OCI-LY7 (cell line): Measurements from ENCODE around the gene IL2RA. TPM values are rescaled to one million over a fixed set of nuclear protein-coding genes. Genes with fewer than 3 reads are reported as not detected.

Experiments used
- BruUV-seq: library from RNA; stranded (reverse); fragments of 400-500 nt; replicated peaks from 2 replicates; lab custom pipeline; 2021; lab: Mats Ljungman, UMichigan
- CTCF ChIA-PET: fragments of 300-600 bp; sonication (Branson Sonifier 250); formaldehyde crosslinking; loops from one replicate; lab custom pipeline; 2022; ENCODE audit warnings: antibody characterized with exemption; ENCODE audit not compliant: unreplicated experiment; lab: Charles Lee
- POLR2A ChIA-PET: fragments of 300-600 bp; sonication (Branson Sonifier 250); formaldehyde crosslinking; loops from one replicate; lab custom pipeline; 2022; ENCODE audit warnings: antibody characterized with exemption; lab: Charles Lee
- DNase-seq: peaks from one replicate; pipeline ENCODE4 v3.0.0-alpha.2; 2015; ENCODE audit warnings: low spot score
- H2AFZ ChIP-seq: fragments of 200-600 bp; sonication (generic), shearing (Covaris generic); 2 replicates; pipeline ENCODE4 v1.6.1; 2014; ENCODE audit warnings: mild to moderate bottlenecking, antibody characterized with exemption, low read length, moderate library complexity
- H3K27ac ChIP-seq: fragments of 200-600 bp; sonication (generic); 2 replicates; pipeline ENCODE4 v1.5.1; 2014; ENCODE audit warnings: mixed run types, low read depth, mild to moderate bottlenecking, moderate library complexity, low read length, inconsistent platforms; ENCODE audit not compliant: poor library complexity, severe bottlenecking
- H3K36me3 ChIP-seq: fragments of 200-600 bp; sonication (generic); 2 replicates; pipeline ENCODE4 v1.6.1; 2014; ENCODE audit warnings: mild to moderate bottlenecking, antibody characterized with exemption, low read length, moderate library complexity, mixed read lengths; ENCODE audit not compliant: insufficient read depth
- H3K4me1 ChIP-seq: fragments of 200-600 bp; sonication (generic); 2 replicates; pipeline ENCODE4 v1.5.1; 2014; ENCODE audit warnings: mild to moderate bottlenecking, low read length; ENCODE audit not compliant: insufficient read depth, poor library complexity, severe bottlenecking
- H3K4me2 ChIP-seq: fragments of 200-600 bp; sonication (generic); 2 replicates; pipeline ENCODE4 v1.6.1; 2014; ENCODE audit warnings: mild to moderate bottlenecking, low read length
- H3K4me3 ChIP-seq: fragments of 200-600 bp; sonication (generic); 2 replicates; pipeline ENCODE4 v1.5.1; 2014; ENCODE audit warnings: mild to moderate bottlenecking, low read depth, low read length; ENCODE audit not compliant: poor library complexity, severe bottlenecking
- H3K79me2 ChIP-seq: fragments of 200-600 bp; sonication (generic); 2 replicates; pipeline ENCODE4 v1.6.1; 2016; ENCODE audit warnings: low read depth, mild to moderate bottlenecking, low read length, moderate library complexity, mixed read lengths; ENCODE audit not compliant: insufficient read depth
- H3K9me2 ChIP-seq: fragments of 200-600 bp; sonication (generic); 2 replicates; pipeline ENCODE4 v1.6.1; 2016; ENCODE audit warnings: mild to moderate bottlenecking, low read length, mixed read lengths; ENCODE audit not compliant: insufficient read depth
- H3K9me3 ChIP-seq: fragments of 200-600 bp; sonication (generic); 2 replicates; pipeline ENCODE4 v1.6.1; 2014; ENCODE audit warnings: mild to moderate bottlenecking, mixed run types, low read length, mixed read lengths
- H4K20me1 ChIP-seq: fragments of 200-600 bp; sonication (generic); 2 replicates; pipeline ENCODE4 v1.6.1; 2014; ENCODE audit warnings: mild to moderate bottlenecking, antibody characterized with exemption, low read length, moderate library complexity, mixed read lengths; ENCODE audit not compliant: insufficient read depth
- EZH2phosphoT487 ChIP-seq: fragments of 200-600 bp; sonication (generic); IDR thresholded peaks from 2 replicates; pipeline ENCODE4 v1.6.1; 2018; ENCODE audit warnings: low read depth, borderline replicate concordance, mild to moderate bottlenecking, mixed run types, antibody characterized with exemption, low read length, moderate library complexity, mixed read lengths
- intact Hi-C: fragments of 100-400 bp; cut with micrococcal nuclease; formaldehyde crosslinking; loops from one replicate; pipeline ENCODE4 v1.10.0; 2022; ENCODE audit not compliant: unreplicated experiment
- total RNA-seq, 2 experiments: library from RNA; depleted of rRNA in 1 of 2; stranded (reverse); fragments of >200 nt in 1 of 2; shearing (Covaris generic) in 1 of 2; gene quantifications; 2 replicates each; pipeline ENCODE4 v1.2.3, GENCODE V29; 2014 to 2022
- TF ChIP-seq, protein P1 (sequence below): fragments of 200-600 bp; sonication (generic); conservative IDR thresholded peaks from 2 replicates; pipeline ENCODE4 v1.5.1; 2014; ENCODE audit warnings: mild to moderate bottlenecking, antibody characterized with exemption, low read length, moderate library complexity, mixed read lengths

The IL2RA gene
- total RNA-seq, 2 experiments from 2014 or later, result 22.3 to 24.0 TPM

DNA sequence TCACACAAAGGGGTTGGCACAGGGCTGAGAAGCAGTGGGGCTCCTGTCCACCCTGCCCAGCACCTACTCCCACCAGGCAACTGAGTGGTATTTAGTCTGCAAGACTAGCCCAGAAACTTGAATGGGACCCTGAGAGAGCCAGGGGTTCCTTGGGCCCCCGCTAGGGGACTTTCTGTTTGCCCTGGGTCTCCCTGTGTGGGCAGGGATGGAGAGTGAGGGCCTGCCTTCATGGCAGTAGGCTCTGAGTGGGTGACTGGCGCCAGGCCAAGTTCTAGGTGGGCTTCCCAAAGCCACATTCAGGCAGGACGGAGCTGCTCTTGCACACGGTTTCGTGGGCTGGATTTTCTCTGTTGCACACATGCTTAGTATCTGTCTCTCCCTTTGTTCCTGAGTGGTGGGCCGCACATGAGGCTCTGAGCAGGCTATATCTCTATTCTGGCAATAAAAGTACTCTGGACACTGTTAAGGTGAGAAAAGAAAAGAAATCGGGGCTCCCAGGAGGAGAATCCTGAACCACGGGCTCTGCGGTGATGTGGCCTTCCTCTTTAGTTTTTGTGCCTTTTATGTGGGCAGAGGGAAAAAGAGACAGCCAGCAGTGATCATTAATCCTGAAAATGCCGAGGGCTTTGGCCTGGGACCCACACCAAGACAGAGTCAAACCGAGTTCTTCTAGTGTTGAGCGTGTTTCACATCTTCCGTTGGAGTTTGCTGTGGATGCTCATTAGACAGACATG lies 26.9 kb downstream of the IL2RA start:
- intact Hi-C loops, result no loop called here
- H3K79me2 ChIP-seq, result peaks cover 7% of the 10 kb centered on the region; the same call in 1 of the 2 replicates
- peaks cover 25% of the 10 kb centered on the region for H3K9me3 ChIP-seq
- no peaks in the 10 kb centered on the region for H3K9me2 ChIP-seq
- peaks cover 59% of the 10 kb centered on the region for H3K4me1 ChIP-seq
- peaks cover 29% of the 10 kb centered on the region for H3K36me3 ChIP-seq
- BruUV-seq, result no TSS peak
- ChIA-PET CTCF (no interaction called here), POLR2A (interaction anchor here (0.7 kb wide), 1 partner anchor 59 kb away, joined by 3 read pairs; no protein-coding TSS in a partner anchor)
- H4K20me1 ChIP-seq, result no peaks in the 10 kb centered on the region
- H2AFZ ChIP-seq, result no peak overlapping the region
- H3K4me3 ChIP-seq, result no peak overlapping the region
- H3K4me2 ChIP-seq, result no peak overlapping the region
- no peak for DNase-seq
- TF ChIP-seq, protein P1, sequence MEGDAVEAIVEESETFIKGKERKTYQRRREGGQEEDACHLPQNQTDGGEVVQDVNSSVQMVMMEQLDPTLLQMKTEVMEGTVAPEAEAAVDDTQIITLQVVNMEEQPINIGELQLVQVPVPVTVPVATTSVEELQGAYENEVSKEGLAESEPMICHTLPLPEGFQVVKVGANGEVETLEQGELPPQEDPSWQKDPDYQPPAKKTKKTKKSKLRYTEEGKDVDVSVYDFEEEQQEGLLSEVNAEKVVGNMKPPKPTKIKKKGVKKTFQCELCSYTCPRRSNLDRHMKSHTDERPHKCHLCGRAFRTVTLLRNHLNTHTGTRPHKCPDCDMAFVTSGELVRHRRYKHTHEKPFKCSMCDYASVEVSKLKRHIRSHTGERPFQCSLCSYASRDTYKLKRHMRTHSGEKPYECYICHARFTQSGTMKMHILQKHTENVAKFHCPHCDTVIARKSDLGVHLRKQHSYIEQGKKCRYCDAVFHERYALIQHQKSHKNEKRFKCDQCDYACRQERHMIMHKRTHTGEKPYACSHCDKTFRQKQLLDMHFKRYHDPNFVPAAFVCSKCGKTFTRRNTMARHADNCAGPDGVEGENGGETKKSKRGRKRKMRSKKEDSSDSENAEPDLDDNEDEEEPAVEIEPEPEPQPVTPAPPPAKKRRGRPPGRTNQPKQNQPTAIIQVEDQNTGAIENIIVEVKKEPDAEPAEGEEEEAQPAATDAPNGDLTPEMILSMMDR, result no peak
- TF ChIP-seq EZH2phosphoT487, result no peak
- no peak overlapping the region for H3K27ac ChIP-seq

- H3K4me2 ChIP-seq, result no peak overlapping the region
- POLR2A ChIA-PET, result interaction anchor here (0.7 to 1.4 kb wide), 3 partner anchors 16 to 58 kb away, joined by 3 to 5 read pairs (median 3); no protein-coding TSS in a partner anchor
- peaks cover 7% of the 10 kb centered on the region; the same call in 1 of the 2 replicates for H3K79me2 ChIP-seq
- intact Hi-C loops, result no loop called here
- no peak overlapping the region for H3K4me3 ChIP-seq
- H4K20me1 ChIP-seq, result no peaks in the 10 kb centered on the region
- CTCF ChIA-PET, result interaction anchor here (0.5 kb wide), 1 partner anchor 112 kb away, joined by 3 read pairs; no protein-coding TSS in a partner anchor
- no peaks in the 10 kb centered on the region for H3K9me2 ChIP-seq
- peaks cover 50% of the 10 kb centered on the region for H3K4me1 ChIP-seq
- H3K27ac ChIP-seq, result no peak overlapping the region
- peaks cover 28% of the 10 kb centered on the region for H3K9me3 ChIP-seq
- TF ChIP-seq EZH2phosphoT487, result no peak
- TF ChIP-seq, protein P1, result no peak
- H2AFZ ChIP-seq, result no peak overlapping the region
- H3K36me3 ChIP-seq, result peaks cover 33% of the 10 kb centered on the region
- DNase-seq, result no peak
- no TSS peak for BruUV-seq
These were observed 27.8 kb downstream of the IL2RA start for GRCh38 chr10:6034371-6034770.
